Tibial nerve (tissue), 4 donors: Measurements from ENCODE around the gene SCAMP2. TPM values are rescaled to one million over a fixed set of nuclear protein-coding genes. Genes with fewer than 3 reads are reported as not detected.

ENCODE experiments used
- DNase-seq, 2 donors: peaks; one replicate each; pipeline ENCODE4 v3.0.0-alpha.2; 2019; ENCODE audit warnings: low spot score in 2 of 2
- H3K27ac ChIP-seq, 4 donors: fragments of 200-600 bp; sonication (generic) in 3 of 4; one replicate each; pipeline ENCODE4 v1.5.1; 2017 to 2019; ENCODE audit warnings: mild to moderate bottlenecking in 1 of 4
- H3K27me3 ChIP-seq, 2 donors: fragments of 200-600 bp; sonication (generic) in 1 of 2; one replicate each; pipeline versions ENCODE4 v1.5.1 to v1.6.0; 2017 to 2019
- H3K36me3 ChIP-seq, 3 donors: fragments of 200-600 bp; sonication (generic); one replicate each; pipeline ENCODE4 v1.5.1; 2018 to 2019
- H3K4me1 ChIP-seq, 4 donors: fragments of 200-600 bp; sonication (generic) in 3 of 4; one replicate each; pipeline ENCODE4 v1.5.1; 2017 to 2019
- H3K4me3 ChIP-seq, 4 donors: fragments of 200-600 bp; sonication (generic) in 3 of 4; one replicate each; pipeline ENCODE4 v1.5.1; 2017 to 2019; ENCODE audit warnings: mild to moderate bottlenecking in 1 of 4, moderate library complexity in 1 of 4
- H3K9me3 ChIP-seq, 4 donors: fragments of 200-600 bp; sonication (generic) in 3 of 4; one replicate each; pipeline ENCODE4 v1.5.1; 2017 to 2019
- CTCF ChIP-seq, 5 experiments: fragments of 200-600 bp in 3 of 5; fragments of 450-650 bp in 2 of 5; sonication (generic) in 3 of 5; IDR thresholded peaks; one replicate each; pipeline ENCODE4 v1.5.1; 2016 to 2019; ENCODE audit warnings: antibody characterized with exemption in 5 of 5, mild to moderate bottlenecking in 3 of 5, moderate library complexity in 2 of 5
- EP300 ChIP-seq, 2 donors: sonication (generic); formaldehyde crosslinking; IDR thresholded peaks; one replicate each; pipeline ENCODE4 v1.6.1; 2017; ENCODE audit warnings: antibody characterized with exemption in 2 of 2, mild to moderate bottlenecking in 1 of 2
- POLR2A ChIP-seq, 2 donors: fragments of 450-650 bp; IDR thresholded peaks; one replicate each; pipeline ENCODE4 v1.6.1; 2017; ENCODE audit warnings: antibody characterized with exemption in 2 of 2, mild to moderate bottlenecking in 2 of 2, moderate library complexity in 2 of 2
- WGBS, 2 donors: methylation state at CpG; one replicate each; pipeline ENCODE4 v1.1.5; 2018; 5-methylcytosine and 5-hydroxymethylcytosine counted together
- total RNA-seq, 4 donors: library from RNA; depleted of rRNA; stranded (reverse); fragments of >200 nt; gene quantifications; one replicate each; pipeline ENCODE4 v1.1.0, GENCODE V29; 2016

SCAMP2 gene
- total RNA-seq, 4 donors from 2014 or later, result 47.6 to 72.0 (median 65.7) TPM

DNA sequence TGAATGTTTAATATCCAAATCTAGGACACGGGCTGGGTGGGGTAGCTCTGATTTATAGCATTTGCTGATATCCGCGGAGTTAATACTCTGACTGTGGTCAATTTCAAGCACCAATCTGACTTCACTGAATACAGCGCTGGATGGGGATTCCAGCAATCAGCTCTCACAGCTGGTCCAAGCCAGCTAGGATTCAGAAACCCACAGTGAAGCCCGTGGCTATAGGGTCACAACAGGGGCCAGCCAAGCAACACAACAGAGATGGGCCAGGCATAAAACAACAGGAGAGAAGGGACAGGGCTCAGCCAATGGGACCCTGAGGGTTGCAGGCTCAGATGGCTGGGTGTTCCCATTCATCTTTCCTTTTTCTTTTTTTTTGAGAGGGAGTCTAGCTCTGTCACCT, 65.9 kb downstream of the SCAMP2 start:
- Histone ChIP-seq H3K27ac (no peak overlapping the region), H3K9me3 (no peaks in the 10 kb centered on the region), H3K4me1 (peaks cover 0 to 10% (median 0%) of the 10 kb centered on the region in 4 donors), H3K27me3 (no peaks in the 10 kb centered on the region), H3K4me3 (no peak overlapping the region), H3K36me3 (peaks cover 0 to 26% (median 9%) of the 10 kb centered on the region in 3 donors)
- TF ChIP-seq EP300 (IDR thresholded peaks at IDR 0.05) (no peak), POLR2A (IDR thresholded peaks at IDR 0.05) (no peak), CTCF (IDR thresholded peaks at IDR 0.05) (no peak)
- 34 to 46% methylated on average over 5 of the region's 5 CpGs for WGBS, 2 donors
- DNase-seq, result no peak

DNA sequence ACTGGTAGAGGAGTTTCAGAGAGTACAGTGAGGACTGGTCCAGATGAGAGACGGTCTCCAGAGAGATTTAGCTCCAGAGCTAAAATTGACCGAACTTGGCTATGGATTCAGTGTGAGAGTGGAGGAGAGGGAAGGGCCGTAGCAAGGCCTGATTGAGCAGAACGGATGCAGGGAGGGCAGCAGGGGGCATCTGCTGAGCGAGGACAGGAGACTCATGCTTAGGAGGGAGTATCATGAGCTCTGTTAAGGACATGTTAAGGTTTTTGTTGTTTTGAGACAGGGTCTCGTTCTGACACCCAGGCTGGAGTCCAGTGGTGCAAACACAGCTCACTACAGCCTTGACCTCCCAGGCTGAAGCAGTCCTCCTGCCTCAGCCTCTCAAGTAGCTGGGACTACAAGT, 68.2 kb downstream of the SCAMP2 start:
- peaks cover 0 to 47% (median 9%) of the 10 kb centered on the region in 3 donors for H3K36me3 ChIP-seq
- no peak overlapping the region for H3K4me3 ChIP-seq
- peaks cover 0 to 18% (median 2%) of the 10 kb centered on the region in 4 donors for H3K4me1 ChIP-seq
- TF ChIP-seq CTCF (IDR thresholded peaks at IDR 0.05) (no peak), EP300 (IDR thresholded peaks at IDR 0.05) (no peak), POLR2A (IDR thresholded peaks at IDR 0.05) (no peak)
- no peaks in the 10 kb centered on the region for H3K9me3 ChIP-seq
- no peaks in the 10 kb centered on the region for H3K27me3 ChIP-seq
- 68 to 72% methylated on average over 6 of the region's 6 CpGs for WGBS, 2 donors
- no peak overlapping the region for H3K27ac ChIP-seq
- no peak for DNase-seq

DNA sequence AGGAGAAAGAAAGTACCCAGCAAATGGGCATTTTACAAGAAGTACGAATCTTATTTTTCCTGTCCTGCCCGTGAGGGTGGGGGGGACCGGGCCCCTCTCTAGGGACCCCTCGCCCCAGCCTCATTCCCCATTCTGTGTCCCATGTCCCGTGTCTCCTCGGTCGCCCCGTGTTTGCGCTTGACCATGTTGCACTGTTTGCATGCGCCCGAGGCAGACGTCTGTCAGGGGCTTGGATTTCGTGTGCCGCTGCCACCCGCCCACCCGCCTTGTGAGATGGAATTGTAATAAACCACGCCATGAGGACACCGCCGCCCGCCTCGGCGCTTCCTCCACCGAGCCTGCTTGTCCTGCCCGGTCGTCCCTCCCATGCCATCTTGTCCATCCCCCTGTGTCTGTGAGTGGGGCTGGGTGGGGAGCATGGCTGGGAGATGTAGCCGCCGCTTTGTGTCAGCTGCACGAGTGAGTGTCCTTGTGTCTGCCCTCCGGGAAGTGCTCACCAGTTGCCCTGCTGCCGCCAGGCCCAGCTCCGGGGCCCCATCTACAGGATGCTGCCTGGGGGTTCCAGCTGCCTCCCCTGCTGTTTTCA, 70.2 kb downstream of the SCAMP2 start:
- WGBS, 2 donors, result 88 to 92% methylated on average over 18 to 31 of the region's 31 CpGs
- Histone ChIP-seq H3K9me3 (no peaks in the 10 kb centered on the region), H3K4me3 (no peak overlapping the region), H3K4me1 (peaks cover 0 to 28% (median 12%) of the 10 kb centered on the region in 4 donors), H3K36me3 (peaks cover 0 to 65% (median 14%) of the 10 kb centered on the region in 3 donors), H3K27me3 (no peaks in the 10 kb centered on the region), H3K27ac (no peak overlapping the region)
- no peak for DNase-seq
- TF ChIP-seq CTCF (IDR thresholded peaks at IDR 0.05), result no peak
- TF ChIP-seq POLR2A (IDR thresholded peaks at IDR 0.05), result no peak
- TF ChIP-seq EP300 (IDR thresholded peaks at IDR 0.05), result no peak

GRCh38 chr15:74802290-74802689, 70.9 kb downstream of the SCAMP2 start:
- no peak for DNase-seq
- H3K4me1 ChIP-seq, result peaks cover 0 to 23% (median 14%) of the 10 kb centered on the region in 4 donors
- no peaks in the 10 kb centered on the region for H3K27me3 ChIP-seq
- H3K36me3 ChIP-seq, result peaks cover 0 to 65% (median 14%) of the 10 kb centered on the region in 3 donors
- H3K27ac ChIP-seq, result no peak overlapping the region
- no peak overlapping the region for H3K4me3 ChIP-seq
- TF ChIP-seq CTCF (IDR thresholded peaks at IDR 0.05) (no peak), POLR2A (IDR thresholded peaks at IDR 0.05) (no peak), EP300 (IDR thresholded peaks at IDR 0.05) (no peak)
- 83 to 88% methylated on average over 4 to 20 of the region's 20 CpGs for WGBS, 2 donors
- no peaks in the 10 kb centered on the region for H3K9me3 ChIP-seq

DNA sequence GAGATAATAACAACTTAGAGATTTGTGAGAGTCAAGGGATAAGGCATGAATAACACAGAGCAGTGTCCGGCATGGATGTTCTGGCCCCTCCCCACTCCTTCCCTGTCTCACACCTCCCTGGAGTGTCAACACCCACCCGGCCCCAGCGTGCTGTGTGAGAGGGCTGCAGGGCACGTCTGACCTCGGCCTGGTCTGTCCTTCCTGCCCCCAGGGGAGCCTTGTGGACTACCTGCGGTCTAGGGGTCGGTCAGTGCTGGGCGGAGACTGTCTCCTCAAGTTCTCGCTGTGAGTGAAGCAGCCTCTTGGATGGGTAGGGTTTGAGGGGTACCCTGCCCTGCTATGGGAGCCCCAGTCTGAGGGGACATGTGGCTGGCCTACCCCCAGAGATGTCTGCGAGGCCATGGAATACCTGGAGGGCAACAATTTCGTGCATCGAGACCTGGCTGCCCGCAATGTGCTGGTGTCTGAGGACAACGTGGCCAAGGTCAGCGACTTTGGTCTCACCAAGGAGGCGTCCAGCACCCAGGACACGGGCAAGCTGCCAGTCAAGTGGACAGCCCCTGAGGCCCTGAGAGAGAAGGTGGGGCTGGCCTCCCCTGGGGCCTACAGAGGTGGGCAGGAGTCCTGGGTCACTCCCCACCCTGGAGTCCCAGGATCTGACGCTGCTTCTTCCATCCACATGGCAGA, 71.7 kb downstream of the SCAMP2 start:
- peaks cover 0 to 65% (median 14%) of the 10 kb centered on the region in 3 donors for H3K36me3 ChIP-seq
- H3K4me1 ChIP-seq, result peaks cover 0 to 22% (median 14%) of the 10 kb centered on the region in 4 donors
- TF ChIP-seq POLR2A (IDR thresholded peaks at IDR 0.05) (no peak), EP300 (IDR thresholded peaks at IDR 0.05) (no peak), CTCF (IDR thresholded peaks at IDR 0.05) (no peak)
- H3K9me3 ChIP-seq, result no peaks in the 10 kb centered on the region
- DNase-seq, result no peak
- H3K27ac ChIP-seq, result no peak overlapping the region
- H3K4me3 ChIP-seq, result no peak overlapping the region
- WGBS, 2 donors, result 85 to 90% methylated on average over 12 to 16 of the region's 18 CpGs
- no peaks in the 10 kb centered on the region for H3K27me3 ChIP-seq
